Measurements from ENCODE around the gene DPCD.

Gene DPCD

DNA sequence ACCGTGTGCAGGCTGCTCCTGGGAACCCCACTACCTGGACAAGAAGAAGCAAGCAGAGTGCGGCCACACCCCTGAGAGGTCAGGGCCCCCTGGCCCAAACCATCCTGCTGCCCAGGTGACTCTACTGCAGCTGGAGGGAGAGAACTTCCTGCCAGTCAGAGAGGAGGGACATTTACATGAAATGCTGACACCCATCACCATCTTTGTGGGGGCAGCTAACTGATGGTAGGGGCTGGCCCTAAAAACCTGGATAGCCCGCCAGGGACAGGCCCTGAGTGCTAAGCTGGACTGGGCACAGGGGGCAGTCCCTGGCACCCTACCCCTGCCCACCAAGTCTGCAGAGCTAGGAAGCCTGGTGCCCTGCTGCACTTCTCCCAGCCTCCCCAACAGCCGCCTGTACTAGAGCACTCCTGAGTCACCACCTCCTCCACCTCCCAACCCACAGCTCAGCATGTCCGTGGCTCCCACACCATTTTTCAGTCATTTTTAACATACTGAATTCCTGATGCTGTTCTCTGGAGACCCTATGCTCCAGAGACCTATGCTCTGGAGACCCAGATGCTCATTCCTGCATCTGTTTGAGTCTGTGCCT, 27.5 kb downstream of the DPCD start:
- TF ChIP-seq, protein P1, sequence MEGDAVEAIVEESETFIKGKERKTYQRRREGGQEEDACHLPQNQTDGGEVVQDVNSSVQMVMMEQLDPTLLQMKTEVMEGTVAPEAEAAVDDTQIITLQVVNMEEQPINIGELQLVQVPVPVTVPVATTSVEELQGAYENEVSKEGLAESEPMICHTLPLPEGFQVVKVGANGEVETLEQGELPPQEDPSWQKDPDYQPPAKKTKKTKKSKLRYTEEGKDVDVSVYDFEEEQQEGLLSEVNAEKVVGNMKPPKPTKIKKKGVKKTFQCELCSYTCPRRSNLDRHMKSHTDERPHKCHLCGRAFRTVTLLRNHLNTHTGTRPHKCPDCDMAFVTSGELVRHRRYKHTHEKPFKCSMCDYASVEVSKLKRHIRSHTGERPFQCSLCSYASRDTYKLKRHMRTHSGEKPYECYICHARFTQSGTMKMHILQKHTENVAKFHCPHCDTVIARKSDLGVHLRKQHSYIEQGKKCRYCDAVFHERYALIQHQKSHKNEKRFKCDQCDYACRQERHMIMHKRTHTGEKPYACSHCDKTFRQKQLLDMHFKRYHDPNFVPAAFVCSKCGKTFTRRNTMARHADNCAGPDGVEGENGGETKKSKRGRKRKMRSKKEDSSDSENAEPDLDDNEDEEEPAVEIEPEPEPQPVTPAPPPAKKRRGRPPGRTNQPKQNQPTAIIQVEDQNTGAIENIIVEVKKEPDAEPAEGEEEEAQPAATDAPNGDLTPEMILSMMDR (IDR thresholded peaks at IDR 0.05; ENCODE audit: low read depth, low read length, missing control alignments): no peak
- DNase-seq (ENCODE audit: extremely low read depth, low read depth): no peak
- no peak overlapping the region for H3K4me3 ChIP-seq (replicated peaks; ENCODE audit: low read depth, low read length)

DNA sequence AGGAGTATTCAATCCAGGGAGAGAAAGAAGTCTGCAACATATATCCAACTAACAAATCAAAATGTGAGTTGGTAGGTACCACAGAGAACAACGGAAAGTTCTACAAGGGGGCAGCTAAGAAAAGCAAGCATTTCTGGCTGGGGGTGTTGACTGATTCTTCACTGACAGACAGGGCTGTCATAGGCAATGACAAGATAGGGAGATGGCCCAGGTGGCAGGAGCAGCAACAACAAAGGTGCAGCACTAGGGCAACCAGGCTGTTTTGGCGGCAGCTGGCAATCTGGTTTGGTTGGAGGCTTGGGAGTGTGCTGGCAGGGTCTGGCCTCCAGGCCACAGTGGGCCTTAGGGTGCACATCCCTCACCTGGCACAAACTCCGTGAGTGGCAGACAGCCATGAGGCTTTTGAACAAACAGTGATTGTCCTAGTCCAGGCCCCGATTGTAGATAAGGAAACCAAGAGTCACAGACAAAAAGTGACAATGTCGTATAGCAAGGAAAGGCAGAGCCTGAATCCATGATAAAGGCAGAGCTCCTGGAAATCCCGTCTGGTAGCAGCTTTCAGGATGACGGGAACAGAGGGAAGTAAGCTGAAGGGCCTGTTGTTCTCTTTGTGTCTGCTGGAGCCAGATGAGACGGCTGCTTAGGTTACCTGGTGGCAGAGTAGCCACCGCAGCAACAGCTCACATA, 28.4 kb downstream of the DPCD start:
- DNase-seq (ENCODE audit: extremely low read depth, low read depth): no peak
- TF ChIP-seq, protein P1 (IDR thresholded peaks at IDR 0.05; ENCODE audit: low read depth, low read length, missing control alignments): no peak

DNA sequence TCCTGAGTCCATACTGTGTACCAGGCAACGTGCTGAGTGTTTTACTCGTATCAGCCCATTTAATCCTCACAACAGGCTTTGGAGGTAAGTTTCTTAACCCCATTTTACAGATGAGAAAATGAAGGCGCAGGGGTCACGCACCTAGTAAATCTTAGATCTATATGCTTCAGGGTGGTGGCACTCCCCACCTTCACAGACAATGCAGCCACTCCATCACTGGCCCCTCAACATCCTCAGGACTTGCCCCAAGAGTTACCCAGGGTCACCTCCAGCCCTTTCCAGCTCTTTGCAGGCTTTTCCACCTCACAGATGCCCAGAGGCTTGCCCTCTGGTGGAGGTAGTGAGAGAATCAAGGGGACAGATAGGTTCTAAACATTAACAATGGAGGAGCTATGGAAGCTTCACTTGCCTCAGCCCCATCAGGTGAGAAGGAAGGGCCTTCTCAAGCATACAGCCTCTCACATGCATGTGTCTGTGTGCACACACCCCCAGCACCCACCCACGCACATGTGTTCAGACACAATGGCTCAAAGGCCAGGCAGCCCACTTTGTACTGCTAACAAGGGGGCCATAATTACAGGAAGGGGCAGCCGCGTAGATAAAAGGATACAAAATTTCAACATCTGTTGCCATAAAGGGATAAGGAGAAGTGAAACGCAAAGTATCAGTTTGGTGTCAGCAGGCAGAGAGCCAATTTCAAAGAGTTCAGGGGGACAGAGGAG, 29.1 kb downstream of the DPCD start:
- TF ChIP-seq, protein P1 (IDR thresholded peaks at IDR 0.05; ENCODE audit: low read depth, low read length, missing control alignments): no peak
- no peak overlapping the region for H3K4me3 ChIP-seq (replicated peaks; ENCODE audit: low read depth, low read length)
- DNase-seq (ENCODE audit: extremely low read depth, low read depth): no peak

More for the DNA sequence above, 28.4 kb downstream of the DPCD start:
- no peak overlapping the region for H3K4me3 ChIP-seq (replicated peaks; ENCODE audit: low read depth, low read length)

DNA sequence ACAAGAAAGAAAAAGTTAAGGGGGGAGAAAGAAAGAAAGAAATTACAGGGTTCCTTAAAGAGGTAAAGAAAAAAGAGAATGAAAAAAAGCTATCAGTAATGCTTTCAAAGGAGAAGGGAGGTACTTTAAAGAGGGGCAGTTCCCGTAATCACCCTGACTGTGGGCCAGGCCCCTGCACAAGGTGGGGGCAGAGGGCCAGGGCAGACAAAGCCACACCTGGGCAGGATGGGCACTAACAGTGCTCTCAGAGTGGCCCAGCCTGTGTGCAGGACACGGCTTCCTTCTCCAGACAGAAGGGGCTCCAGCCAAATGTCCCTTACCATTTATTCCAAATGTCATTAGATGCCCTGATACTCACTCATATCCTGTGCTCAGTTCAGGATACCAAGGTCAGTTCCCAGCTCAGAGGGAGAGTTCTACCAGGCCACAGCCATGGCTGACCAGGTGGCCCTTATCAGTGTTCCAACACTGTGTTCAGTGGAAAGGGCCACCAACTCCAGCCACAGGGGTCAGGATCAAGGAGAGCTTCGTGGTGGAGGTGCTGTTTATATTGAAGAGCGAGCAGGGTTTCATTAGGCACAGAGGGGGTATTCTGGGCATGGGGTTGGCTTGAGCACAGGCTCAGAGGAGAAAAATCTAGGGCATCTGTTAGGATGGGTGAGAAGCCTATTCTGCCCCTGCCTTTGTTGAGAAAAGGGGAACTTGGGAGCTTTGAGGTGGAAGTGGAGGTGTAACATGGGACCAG, 29.9 kb downstream of the DPCD start:
- no peak for DNase-seq (ENCODE audit: extremely low read depth, low read depth)
- no peak overlapping the region for H3K4me3 ChIP-seq (replicated peaks; ENCODE audit: low read depth, low read length)
- TF ChIP-seq, protein P1 (IDR thresholded peaks at IDR 0.05; ENCODE audit: low read depth, low read length, missing control alignments): no peak

DNA sequence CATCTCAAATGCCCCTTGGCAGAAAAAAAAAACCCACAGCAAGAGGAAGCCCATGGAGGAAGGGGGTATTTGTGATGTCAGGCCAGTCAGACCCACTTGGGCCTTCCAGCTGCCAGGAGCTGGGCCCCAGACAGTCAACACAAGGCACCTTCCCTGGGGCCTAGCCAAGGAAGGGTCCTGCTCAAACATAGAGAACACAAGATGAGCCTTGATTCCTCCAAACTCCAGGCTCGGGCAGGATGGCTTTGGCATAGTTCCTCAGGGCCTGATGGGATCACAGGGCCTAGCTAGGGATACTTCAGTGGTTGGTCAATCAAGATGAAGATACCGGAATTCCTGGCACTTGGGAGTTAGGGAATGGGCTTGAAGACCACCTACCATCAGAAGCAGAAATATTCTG, 30.8 kb downstream of the DPCD start:
- TF ChIP-seq, protein P1 (IDR thresholded peaks at IDR 0.05; ENCODE audit: low read depth, low read length, missing control alignments): no peak
- H3K4me3 ChIP-seq (replicated peaks; ENCODE audit: low read depth, low read length): no peak overlapping the region
- DNase-seq (ENCODE audit: extremely low read depth, low read depth): no peak

DNA sequence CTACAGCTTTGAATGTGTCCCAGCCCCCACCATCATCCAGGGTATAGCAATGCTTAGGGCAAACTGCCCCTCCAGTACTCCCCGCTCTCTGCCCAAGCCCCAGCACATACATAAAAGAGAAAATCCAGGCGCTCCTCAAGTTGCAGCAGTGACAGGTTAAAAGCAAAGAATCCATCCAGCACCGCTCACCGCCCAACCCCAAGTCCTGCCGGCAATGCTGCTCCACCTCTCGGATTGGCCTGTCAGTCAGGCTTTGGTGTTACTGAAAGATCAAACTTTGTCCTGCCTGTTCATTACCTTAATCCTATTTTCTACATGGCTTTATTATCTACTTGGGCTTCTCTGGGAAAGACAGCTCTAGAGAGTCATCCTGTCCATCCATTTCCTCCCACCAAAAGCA, 31.9 kb downstream of the DPCD start:
- TF ChIP-seq, protein P1 (IDR thresholded peaks at IDR 0.05; ENCODE audit: low read depth, low read length, missing control alignments): no peak
- no peak for DNase-seq (ENCODE audit: extremely low read depth, low read depth)
- no peak overlapping the region for H3K4me3 ChIP-seq (replicated peaks; ENCODE audit: low read depth, low read length)
